IMR-90 (cell line): Measurements from ENCODE around the gene ATG14.
A peak's percentile ranks its signal among the peaks of the same experiment; 100 is the strongest.

ENCODE experiments used
- BHLHE40 ChIP-seq: fragments of 150-350 bp; IDR thresholded peaks from 2 replicates; pipeline ENCODE4 v1.6.1; 2016; ENCODE audit warnings: mild to moderate bottlenecking, low read depth, low read length
- CEBPB ChIP-seq: IDR thresholded peaks from 2 replicates; pipeline ENCODE4 v1.6.1; 2012; ENCODE audit warnings: low read depth, low read length, improper control_type of control experiment
- CHD1 ChIP-seq: IDR thresholded peaks from 2 replicates; pipeline ENCODE4 v1.6.1; 2012; ENCODE audit warnings: low read depth, low read length, improper control_type of control experiment
- FOS ChIP-seq: fragments of 150-350 bp; IDR thresholded peaks from 2 replicates; pipeline ENCODE4 v1.6.1; 2016; ENCODE audit warnings: low read depth, low read length
- MAFK ChIP-seq: IDR thresholded peaks from 2 replicates; pipeline ENCODE4 v1.6.1; 2012; ENCODE audit warnings: low read depth, low read length, improper control_type of control experiment
- MAZ ChIP-seq: IDR thresholded peaks from 2 replicates; pipeline ENCODE4 v1.6.1; 2012; ENCODE audit warnings: low read depth, mild to moderate bottlenecking, low read length, improper control_type of control experiment, moderate library complexity, borderline replicate concordance
- MXI1 ChIP-seq: IDR thresholded peaks from 2 replicates; pipeline ENCODE4 v1.6.1; 2012; ENCODE audit warnings: low read depth, mild to moderate bottlenecking, low read length, moderate library complexity, borderline replicate concordance
- POLR2A ChIP-seq: IDR thresholded peaks from 2 replicates; pipeline ENCODE4 v1.6.1; 2012; ENCODE audit warnings: mild to moderate bottlenecking, low read depth, low read length
- RAD21 ChIP-seq: IDR thresholded peaks from 2 replicates; pipeline ENCODE4 v1.6.1; 2012; ENCODE audit warnings: low read length, improper control_type of control experiment
- RCOR1 ChIP-seq: IDR thresholded peaks from 2 replicates; pipeline ENCODE4 v1.6.1; 2012; ENCODE audit warnings: mild to moderate bottlenecking, low read length, improper control_type of control experiment; ENCODE audit not compliant: insufficient replicate concordance
- RFX5 ChIP-seq: IDR thresholded peaks from 2 replicates; pipeline ENCODE4 v1.8.0; 2012; ENCODE audit warnings: low read depth, mild to moderate bottlenecking, low read length, moderate library complexity
- SMC3 ChIP-seq: fragments of 150-350 bp; IDR thresholded peaks from 2 replicates; pipeline ENCODE4 v1.6.1; 2016; ENCODE audit warnings: low read depth, mild to moderate bottlenecking, antibody characterized with exemption, low read length, moderate library complexity
- TF ChIP-seq, protein P1 (sequence below): conservative IDR thresholded peaks from 2 replicates; pipeline ENCODE4 v1.5.1; 2012; ENCODE audit warnings: mild to moderate bottlenecking, low read depth, low read length, improper control_type of control experiment
- TF ChIP-seq, protein P2 (sequence below): fragments of 150-350 bp; IDR thresholded peaks from 2 replicates; pipeline ENCODE4 v1.6.1; 2016; ENCODE audit warnings: low read depth, mild to moderate bottlenecking, low read length, moderate library complexity, borderline replicate concordance

DNA sequence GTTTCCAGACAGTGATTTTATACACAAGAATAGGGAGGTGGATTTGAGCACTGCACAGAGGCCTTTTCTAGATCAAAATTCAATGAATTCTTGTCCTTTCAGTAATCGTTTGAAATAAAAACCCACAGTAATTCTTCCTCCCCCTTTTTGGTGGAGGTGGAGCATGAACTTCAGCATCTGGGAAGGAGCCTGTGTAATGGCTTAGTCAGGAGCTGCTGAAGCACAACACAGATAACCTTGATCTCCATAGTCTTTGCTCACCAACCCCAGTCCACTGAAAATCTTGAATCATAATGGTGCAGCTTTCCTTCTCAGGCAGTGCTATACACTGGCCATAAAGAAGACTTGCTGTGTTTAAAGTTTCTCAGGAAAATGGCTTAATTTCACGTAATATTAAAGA lies 35.2 kb upstream of the ATG14 start:
- TF ChIP-seq, protein P1, sequence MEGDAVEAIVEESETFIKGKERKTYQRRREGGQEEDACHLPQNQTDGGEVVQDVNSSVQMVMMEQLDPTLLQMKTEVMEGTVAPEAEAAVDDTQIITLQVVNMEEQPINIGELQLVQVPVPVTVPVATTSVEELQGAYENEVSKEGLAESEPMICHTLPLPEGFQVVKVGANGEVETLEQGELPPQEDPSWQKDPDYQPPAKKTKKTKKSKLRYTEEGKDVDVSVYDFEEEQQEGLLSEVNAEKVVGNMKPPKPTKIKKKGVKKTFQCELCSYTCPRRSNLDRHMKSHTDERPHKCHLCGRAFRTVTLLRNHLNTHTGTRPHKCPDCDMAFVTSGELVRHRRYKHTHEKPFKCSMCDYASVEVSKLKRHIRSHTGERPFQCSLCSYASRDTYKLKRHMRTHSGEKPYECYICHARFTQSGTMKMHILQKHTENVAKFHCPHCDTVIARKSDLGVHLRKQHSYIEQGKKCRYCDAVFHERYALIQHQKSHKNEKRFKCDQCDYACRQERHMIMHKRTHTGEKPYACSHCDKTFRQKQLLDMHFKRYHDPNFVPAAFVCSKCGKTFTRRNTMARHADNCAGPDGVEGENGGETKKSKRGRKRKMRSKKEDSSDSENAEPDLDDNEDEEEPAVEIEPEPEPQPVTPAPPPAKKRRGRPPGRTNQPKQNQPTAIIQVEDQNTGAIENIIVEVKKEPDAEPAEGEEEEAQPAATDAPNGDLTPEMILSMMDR, result no peak
- TF ChIP-seq POLR2A, result peak; percentile 60; the same call in 1 of the 2 replicates
- TF ChIP-seq FOS, result peak; percentile 55
- no peak for TF ChIP-seq SMC3
- no peak; the same call in 1 of the 2 replicates for TF ChIP-seq BHLHE40
- no peak for TF ChIP-seq MXI1
- 0 out of 2 replicates have a peak, but pooled peaks have one; percentile 15 for TF ChIP-seq MAFK
- no peak for TF ChIP-seq RCOR1
- peak; percentile 21; the same call in 1 of the 2 replicates for TF ChIP-seq RAD21
- no peak for TF ChIP-seq RFX5
- TF ChIP-seq CEBPB, result peak; percentile 18; the same call in 1 of the 2 replicates
- TF ChIP-seq, protein P2, sequence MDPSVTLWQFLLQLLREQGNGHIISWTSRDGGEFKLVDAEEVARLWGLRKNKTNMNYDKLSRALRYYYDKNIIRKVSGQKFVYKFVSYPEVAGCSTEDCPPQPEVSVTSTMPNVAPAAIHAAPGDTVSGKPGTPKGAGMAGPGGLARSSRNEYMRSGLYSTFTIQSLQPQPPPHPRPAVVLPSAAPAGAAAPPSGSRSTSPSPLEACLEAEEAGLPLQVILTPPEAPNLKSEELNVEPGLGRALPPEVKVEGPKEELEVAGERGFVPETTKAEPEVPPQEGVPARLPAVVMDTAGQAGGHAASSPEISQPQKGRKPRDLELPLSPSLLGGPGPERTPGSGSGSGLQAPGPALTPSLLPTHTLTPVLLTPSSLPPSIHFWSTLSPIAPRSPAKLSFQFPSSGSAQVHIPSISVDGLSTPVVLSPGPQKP, result no peak
- TF ChIP-seq CHD1, result 0 out of 2 replicates have a peak, but pooled peaks have one; percentile 47
- no peak for TF ChIP-seq MAZ
